ENCODE results near the gene SLC30A7. TPM values are rescaled to one million over a fixed set of nuclear protein-coding genes. Genes with fewer than 3 reads are reported as not detected.

Gene SLC30A7
- total RNA-seq, 1 experiment from 2014 or later = 20.7 TPM

- TF ChIP-seq ZBTB43 (CRISPR knock-in tag; IDR thresholded peaks at IDR 0.05) (no peak), PRRX2 (CRISPR knock-in tag; IDR thresholded peaks at IDR 0.05) (no peak), JAZF1 (CRISPR knock-in tag; IDR thresholded peaks at IDR 0.05) (no peak), ZNF263 (CRISPR knock-in tag; IDR thresholded peaks at IDR 0.05; ENCODE audit: low read depth) (no peak), RORB (CRISPR knock-in tag; IDR thresholded peaks at IDR 0.05) (no peak), ARID4B (CRISPR knock-in tag; IDR thresholded peaks at IDR 0.05; ENCODE audit: borderline replicate concordance) (no peak), ESRRA (CRISPR knock-in tag; IDR thresholded peaks at IDR 0.05; ENCODE audit: borderline replicate concordance) (no peak), ZNF121 (CRISPR knock-in tag; IDR thresholded peaks at IDR 0.05) (no peak), FOXK1 (CRISPR knock-in tag; IDR thresholded peaks at IDR 0.05) (no peak), NFYB (CRISPR knock-in tag; conservative IDR thresholded peaks at IDR 0.05; ENCODE audit: low read depth) (no peak), CTCF (IDR thresholded peaks at IDR 0.05) (no peak), TEAD1 (CRISPR knock-in tag; IDR thresholded peaks at IDR 0.05) (no peak)
Measured at GRCh38 chr1:100941580-100942216, 45.8 kb downstream of the SLC30A7 start (continued).

- peaks cover 59% of the 10 kb centered on the region for H3K36me3 Mint-ChIP-seq
- no peak overlapping the region for H3K4me3 Mint-ChIP-seq
- H3K9me3 Mint-ChIP-seq = peaks cover 22% of the 10 kb centered on the region
- CTCF ChIA-PET = interaction anchor here (1.1 kb wide), 1 partner anchor 346 kb away, joined by 3 read pairs; no protein-coding TSS in a partner anchor
- POLR2A ChIA-PET = no interaction called here
- TF ChIP-seq MAX (CRISPR knock-in tag; IDR thresholded peaks at IDR 0.05) = no peak
- TF ChIP-seq OVOL2 (CRISPR knock-in tag; IDR thresholded peaks at IDR 0.05; ENCODE audit: borderline replicate concordance) = no peak
- TF ChIP-seq ESRRA (CRISPR knock-in tag; IDR thresholded peaks at IDR 0.05; ENCODE audit: borderline replicate concordance) = no peak
- TF ChIP-seq IRF1 (CRISPR knock-in tag; IDR thresholded peaks at IDR 0.05) = no peak
- no peak for TF ChIP-seq ELF4 (CRISPR knock-in tag; IDR thresholded peaks at IDR 0.05; ENCODE audit: low read depth)
- TF ChIP-seq ZMAT4 (CRISPR knock-in tag; IDR thresholded peaks at IDR 0.05) = no peak
- TF ChIP-seq NFE2L1 (CRISPR knock-in tag; IDR thresholded peaks at IDR 0.05) = no peak
- H3K27me3 Mint-ChIP-seq (ENCODE audit: low read depth) = no peaks in the 10 kb centered on the region
- H3K27ac Mint-ChIP-seq = no peak overlapping the region
- H3K4me1 Mint-ChIP-seq = peaks cover 3% of the 10 kb centered on the region; the same call in 1 of the 2 replicates
- ATAC-seq (no peak), DNase-seq (ENCODE audit: low spot score) (no peak)
Measured at GRCh38 chr1:100942304-100943046, 46.6 kb downstream of the SLC30A7 start.
